K562 (cell line): ENCODE results near the gene PIEZO2.

Experiments
- EGR1 ChIP-seq: fragments of 450-650 bp; conservative IDR thresholded peaks from 2 replicates; pipeline ENCODE4 v1.6.1; 2017; ENCODE audit warnings: mild to moderate bottlenecking
- FOXA1 ChIP-seq: fragments of 450-650 bp; IDR thresholded peaks from 2 replicates; pipeline ENCODE4 v1.6.1; 2016; ENCODE audit warnings: mild to moderate bottlenecking, borderline replicate concordance
- JUND ChIP-seq, 2 experiments: IDR thresholded peaks; 2 replicates in 1 of 2; 3 replicates in 1 of 2; pipeline ENCODE4 v1.6.1; 2011; ENCODE audit warnings: borderline replicate concordance in 2 of 2, low read depth in 2 of 2, low read length in 2 of 2, improper control_type of control experiment in 1 of 2, missing biosample characterization in 1 of 2, missing genetic modification characterization in 1 of 2, missing genetic modification reagents in 1 of 2
- MTA1 ChIP-seq: fragments of 450-650 bp; IDR thresholded peaks from 2 replicates; pipeline ENCODE4 v1.6.1; 2017; ENCODE audit warnings: borderline replicate concordance
- PHB2 ChIP-seq: fragments of 450-650 bp; IDR thresholded peaks from 2 replicates; pipeline ENCODE4 v1.6.1; 2017; ENCODE audit warnings: low read depth
- TF ChIP-seq, protein P1 (sequence below), 3 experiments: IDR thresholded peaks in 2 of 3; conservative IDR thresholded peaks in 1 of 3; 2 replicates each; pipeline ENCODE4 v1.5.1; 2011 to 2012; ENCODE audit warnings: low read length in 3 of 3, mild to moderate bottlenecking in 3 of 3, control low read depth in 2 of 3, improper control_type of control experiment in 1 of 3, inconsistent platforms in 1 of 3, low read depth in 1 of 3, mixed read lengths in 1 of 3, moderate library complexity in 1 of 3; ENCODE audit not compliant: insufficient read depth in 2 of 3

DNA sequence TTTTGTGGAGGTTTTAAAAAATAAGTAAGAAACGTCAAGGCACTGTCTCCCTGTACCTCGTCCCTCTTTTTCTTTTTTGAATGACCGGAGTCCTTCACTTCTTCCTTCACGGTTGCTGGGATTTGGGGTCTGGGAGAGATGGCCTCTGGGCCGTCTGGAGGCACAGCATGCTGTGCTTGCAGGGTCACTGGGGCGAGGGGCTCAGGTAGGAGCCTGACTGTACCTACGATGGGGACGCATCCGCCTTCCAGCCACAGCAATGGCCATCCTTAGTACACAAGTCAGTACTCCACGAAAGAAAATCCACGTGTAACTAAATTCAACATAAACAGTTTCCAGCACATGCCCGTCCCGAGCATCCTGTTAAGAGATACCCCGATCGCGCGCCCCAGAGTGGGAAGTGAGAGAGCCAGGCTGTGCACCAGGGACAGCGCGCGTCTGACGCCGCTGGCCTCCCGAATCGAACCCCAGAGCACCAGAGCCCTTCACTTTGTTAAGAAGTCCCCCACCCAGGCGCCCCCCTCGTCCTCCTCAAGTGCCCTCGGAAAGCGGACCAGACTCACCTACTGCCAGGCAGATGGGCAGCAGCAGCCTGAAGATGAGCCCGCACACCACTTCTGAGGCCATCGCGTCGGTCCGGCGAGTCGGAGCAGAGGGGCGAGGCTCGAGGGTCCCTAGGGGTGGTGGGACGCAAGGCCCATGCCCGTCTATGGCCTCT, 1.2 kb downstream of the PIEZO2 start:
- TF ChIP-seq, protein P1, sequence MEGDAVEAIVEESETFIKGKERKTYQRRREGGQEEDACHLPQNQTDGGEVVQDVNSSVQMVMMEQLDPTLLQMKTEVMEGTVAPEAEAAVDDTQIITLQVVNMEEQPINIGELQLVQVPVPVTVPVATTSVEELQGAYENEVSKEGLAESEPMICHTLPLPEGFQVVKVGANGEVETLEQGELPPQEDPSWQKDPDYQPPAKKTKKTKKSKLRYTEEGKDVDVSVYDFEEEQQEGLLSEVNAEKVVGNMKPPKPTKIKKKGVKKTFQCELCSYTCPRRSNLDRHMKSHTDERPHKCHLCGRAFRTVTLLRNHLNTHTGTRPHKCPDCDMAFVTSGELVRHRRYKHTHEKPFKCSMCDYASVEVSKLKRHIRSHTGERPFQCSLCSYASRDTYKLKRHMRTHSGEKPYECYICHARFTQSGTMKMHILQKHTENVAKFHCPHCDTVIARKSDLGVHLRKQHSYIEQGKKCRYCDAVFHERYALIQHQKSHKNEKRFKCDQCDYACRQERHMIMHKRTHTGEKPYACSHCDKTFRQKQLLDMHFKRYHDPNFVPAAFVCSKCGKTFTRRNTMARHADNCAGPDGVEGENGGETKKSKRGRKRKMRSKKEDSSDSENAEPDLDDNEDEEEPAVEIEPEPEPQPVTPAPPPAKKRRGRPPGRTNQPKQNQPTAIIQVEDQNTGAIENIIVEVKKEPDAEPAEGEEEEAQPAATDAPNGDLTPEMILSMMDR (IDR thresholded peaks at IDR 0.05 in 2 of 3, conservative IDR thresholded peaks at IDR 0.05 in 1 of 3; ENCODE audit: insufficient read depth in 2 of 3, low read depth in 1 of 3, low read length in 3 of 3): no peak
- TF ChIP-seq JUND (IDR thresholded peaks at IDR 0.05; ENCODE audit: borderline replicate concordance, low read depth, low read length) (no peak), JUND (tag; IDR thresholded peaks at IDR 0.05; ENCODE audit: borderline replicate concordance, low read depth, low read length) (no peak), EGR1 (no peak), PHB2 (no peak), MTA1 (no peak), FOXA1 (no peak)
